NCI-H345 (cell line): ENCODE results near the gene ARHGAP8.
"Not testable (repeated sequence)": the region's sequence is repeated elsewhere in the genome, so short reads cannot be mapped to it uniquely, and the experiment has no call there.

Experiments used
- DNase-seq: peaks from one replicate; lab custom pipeline; 2025; lab: John Stamatoyannopoulos, UW

The ARHGAP8 gene

DNA sequence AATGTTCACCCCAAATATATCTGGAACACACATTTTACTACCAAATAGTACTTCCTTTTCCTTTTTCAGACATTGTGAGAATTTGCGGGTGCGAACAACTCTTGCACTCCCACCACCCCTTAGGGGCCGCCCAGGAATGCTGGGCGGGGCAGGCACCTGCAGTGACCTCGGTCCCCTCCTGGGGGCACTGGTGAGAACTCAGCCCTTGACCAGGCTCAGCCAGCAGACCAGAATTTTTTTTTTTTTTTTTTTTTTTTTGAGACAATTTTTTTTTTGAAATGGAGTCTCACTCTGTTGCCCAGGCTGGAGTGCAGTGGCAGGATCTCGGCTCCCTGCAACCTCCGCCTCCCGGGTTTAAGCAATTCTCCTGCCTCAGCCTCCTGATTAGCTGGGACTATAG lies 75.8 kb downstream of the ARHGAP8 start:
- no peak for DNase-seq

DNA sequence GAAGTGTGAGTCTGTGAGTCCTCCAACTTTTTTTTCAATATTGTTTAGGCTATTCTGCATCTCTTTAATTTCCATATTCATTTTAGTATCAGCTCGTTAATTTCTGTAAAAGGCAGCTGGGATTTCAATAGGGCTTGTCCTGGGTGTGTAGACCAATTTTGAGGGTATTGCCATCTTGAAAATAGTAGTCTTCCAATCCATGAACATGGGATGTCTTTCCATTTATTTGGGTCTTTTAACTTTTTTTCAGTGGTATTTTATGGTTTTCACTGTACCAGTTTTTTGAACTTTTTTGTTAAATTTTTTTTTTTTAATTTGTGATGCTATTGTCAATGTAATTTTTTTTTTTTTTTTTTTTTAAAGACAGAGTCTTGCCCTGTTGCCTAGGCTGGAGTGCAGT lies 79.5 kb downstream of the ARHGAP8 start:
- no peak for DNase-seq

DNA sequence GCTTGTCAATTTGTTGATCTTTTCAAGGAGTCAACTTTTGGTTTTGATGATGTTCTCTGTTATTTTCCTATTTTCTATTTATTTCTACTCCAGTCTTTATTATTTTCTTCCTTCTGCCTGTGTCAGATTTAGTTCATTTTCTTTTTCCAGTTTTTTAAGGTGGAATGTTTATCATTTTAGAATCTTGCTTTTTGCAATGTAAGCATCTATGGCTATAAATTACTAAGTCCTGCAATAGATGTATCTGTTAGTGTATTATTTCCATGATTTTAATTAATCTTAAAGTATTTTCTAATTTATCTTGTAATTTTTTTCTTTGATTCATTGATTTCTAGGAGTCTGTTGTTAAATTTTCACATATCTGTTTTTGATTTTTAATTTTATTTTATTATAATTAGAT lies 81.7 kb downstream of the ARHGAP8 start:
- no peak for DNase-seq

DNA sequence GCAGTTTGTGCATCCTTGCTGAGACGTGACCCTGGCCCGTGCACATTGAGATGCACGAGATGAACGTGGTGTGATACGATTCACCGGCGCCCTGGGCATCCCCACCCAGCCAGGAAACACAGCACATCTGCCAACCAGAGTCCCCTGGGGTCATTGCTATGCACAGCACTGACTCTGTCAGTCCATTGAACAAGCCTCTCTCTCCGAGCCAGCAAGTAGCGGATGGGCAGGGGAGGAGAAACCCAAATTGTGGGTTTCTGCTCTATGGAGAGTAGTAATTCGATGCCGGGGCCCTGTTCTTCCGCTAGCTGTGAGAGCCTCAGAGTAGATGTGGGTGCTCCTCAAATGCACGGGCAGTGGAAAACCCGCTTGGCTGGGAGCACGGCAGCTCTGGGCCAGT lies 85.1 kb downstream of the ARHGAP8 start:
- no peak for DNase-seq

DNA sequence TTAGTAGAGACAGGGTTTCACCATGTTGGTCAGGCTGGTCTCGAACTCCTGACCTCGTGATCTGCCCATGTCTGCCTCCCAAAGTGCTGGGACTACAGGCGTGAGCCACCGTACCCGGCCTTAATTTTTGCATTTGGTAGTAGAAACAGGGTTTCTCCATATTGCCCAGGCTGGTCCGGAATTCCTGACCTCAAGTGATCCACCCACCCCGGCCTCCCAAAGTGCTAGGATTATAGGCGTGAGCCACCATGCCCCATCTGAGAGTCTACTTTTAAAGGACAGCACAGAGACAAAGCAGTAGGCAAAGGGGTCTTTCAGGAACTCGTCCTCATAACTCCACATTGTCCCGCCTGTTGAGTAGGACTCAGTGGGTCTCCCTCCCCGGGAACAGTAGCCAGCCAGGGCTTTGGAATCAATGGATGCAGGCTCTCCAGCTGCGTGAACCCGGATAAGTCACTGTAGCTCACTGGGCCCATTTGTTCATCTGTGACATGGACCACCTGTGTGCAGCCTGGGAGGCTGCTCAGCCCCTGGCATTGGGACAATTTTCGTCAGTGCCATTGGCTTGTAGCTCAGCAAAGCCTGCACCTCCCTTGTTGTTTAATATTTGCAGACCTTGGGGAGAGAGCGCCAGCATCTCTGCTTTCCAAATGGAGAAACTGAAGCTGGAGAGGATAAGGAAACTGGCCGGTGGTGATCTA lies 86.1 kb downstream of the ARHGAP8 start:
- no peak for DNase-seq

DNA sequence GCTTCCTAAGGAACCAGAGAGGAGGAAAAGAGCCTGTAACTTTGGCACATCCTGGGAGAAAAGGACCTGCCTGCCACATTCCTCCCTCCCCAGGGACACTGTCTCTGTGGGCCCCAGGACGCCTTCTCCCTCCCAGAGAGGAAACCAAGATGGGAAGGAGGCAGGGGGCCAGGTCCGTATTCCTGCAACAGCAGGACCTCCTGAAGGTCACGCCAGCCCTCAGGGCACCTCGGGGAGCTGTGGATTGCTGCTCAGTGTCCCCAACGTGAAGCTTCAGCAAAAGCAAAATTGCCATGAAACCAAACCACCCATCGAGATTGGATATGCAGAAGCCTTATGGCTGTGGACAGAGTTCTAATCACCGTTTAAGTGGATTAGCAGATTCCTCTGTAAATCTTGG lies 86.7 kb downstream of the ARHGAP8 start:
- no peak for DNase-seq

DNA sequence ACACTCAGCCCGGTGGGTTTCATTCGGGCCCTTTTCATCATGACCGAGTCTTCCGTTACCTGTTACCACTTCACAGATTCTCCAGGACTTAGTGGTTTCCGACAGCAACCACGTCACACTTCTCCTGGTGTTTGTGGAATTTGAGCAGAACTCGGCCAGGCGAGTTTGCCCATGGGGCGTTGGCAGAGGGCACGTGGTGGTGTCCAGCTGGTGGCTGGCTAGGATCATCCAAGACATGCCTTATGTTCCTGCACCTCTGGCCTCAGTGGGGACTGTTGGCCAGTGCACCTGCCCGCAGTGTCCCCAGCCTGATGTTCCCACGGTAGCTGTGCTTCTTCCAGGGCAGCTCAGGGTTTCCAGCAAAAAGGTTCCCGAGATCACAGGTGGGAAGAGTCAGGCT lies 87.3 kb downstream of the ARHGAP8 start:
- DNase-seq: no peak

DNA sequence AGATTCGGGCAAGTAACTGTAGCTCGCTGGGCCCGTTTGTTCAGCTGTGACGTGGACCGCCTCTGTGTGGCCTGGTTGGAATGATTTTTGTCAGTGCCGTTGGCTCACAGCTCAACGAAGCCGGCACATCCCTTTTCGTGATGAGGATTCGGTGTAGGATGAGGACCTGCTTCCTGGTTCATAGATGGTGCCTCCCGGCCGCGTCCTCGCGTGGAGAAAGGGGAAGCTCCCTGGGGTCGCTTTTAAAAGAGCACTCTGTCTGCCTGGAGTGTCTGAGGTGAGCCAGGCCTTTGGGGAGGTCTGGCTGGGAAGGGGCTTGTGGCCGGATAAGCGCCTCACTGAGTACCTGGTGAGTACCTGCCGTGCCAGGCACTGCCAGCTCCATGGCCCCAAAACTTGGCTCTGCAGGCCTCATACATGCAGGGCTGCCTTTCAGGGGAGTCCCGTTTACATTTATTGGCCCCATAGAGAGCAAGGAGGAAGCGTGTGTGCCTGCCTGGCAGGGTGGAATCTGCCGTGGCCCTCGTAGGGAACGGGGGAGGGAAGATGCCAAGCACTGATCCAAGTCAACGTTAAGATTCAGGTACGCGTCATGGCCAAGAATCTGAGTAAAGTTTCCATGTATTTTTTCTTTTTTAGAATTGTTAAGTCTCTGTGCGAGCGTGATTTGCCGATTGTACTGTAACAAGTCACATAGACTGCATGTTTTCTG lies 88.4 kb downstream of the ARHGAP8 start:
- no peak for DNase-seq

DNA sequence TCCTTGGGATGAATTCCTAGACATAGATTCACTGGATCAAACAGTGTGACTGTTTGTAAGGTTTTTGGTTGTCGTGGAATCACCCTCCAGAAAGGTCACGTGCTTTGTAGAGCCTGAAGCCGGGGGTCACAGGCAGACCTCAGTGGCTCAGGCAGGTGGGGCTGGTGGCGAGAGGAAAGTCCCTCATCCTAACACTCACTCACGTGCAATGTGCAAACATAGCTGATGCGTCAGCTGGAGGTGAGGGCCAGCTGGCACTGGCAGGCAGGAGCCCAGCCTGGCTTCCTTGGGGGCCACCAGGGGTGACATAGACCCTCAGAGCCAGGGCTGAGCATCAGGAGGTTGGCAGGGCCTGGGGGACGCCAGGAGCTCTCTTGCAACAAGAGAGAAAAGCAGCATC lies 90.0 kb downstream of the ARHGAP8 start:
- no peak for DNase-seq

DNA sequence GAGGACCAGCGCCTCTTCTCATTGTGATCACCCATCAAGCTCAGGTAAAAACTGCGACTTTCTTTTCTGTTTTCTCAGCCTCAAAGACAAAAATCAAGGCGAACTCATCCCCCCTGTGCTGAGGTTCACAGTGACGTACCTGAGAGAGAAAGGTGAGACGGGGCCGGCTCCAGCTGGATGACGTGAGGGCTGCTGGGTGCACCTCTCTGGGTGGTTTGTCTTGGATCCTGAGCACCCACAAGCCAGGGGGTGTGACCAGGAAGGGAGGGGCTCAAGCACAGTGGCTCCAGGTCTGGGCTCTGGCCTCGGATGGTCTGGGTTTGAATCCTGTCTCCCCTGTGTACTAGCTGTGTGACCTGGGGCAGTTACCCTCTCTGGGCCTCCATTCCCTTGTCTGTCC lies 92.8 kb downstream of the ARHGAP8 start:
- no peak for DNase-seq

DNA sequence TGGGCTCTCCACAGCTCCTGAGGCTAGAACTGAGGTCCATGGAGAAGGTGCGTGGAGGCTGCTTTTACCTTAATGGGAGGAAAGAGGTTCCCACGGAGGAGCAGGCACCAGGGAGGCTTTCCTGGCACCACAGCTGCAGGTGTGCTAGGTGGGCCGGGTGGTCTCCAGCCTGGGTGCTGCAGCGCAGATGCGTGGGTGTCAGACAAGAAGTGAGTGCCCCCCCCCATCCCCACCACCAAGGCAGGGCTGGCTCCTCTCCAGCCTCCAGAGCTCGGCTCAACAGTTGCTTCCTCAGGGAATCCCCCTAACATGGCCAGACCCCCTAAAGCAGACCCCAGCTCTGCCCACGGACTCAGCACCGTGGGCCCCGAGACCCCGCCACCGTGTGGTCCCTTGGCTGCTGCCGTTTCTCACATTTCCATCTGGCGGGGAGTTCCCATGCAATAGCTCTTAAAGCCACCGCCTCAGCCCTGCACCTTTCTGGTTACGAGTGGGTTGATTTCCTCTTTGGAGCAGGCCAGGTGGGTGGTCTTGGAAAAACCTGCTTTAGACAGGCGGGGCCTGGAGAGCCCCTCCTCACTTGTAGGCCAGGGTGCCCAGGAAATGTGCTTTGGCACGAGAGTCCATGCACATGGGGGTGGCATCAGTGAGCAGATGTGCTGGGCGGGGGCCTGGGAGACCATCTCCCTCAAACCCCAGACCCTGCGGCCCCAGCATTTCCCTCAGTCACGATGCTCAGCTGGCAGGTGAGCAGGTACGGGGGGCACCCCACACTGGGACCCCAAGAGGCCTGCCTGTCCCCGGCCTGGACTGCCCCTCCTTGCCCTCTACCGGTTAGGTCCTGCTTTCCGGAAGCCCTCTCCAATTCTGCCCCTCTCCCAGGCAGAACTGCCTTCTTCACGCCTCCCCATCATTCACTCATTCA lies 93.7 kb downstream of the ARHGAP8 start:
- DNase-seq: no peak

DNA sequence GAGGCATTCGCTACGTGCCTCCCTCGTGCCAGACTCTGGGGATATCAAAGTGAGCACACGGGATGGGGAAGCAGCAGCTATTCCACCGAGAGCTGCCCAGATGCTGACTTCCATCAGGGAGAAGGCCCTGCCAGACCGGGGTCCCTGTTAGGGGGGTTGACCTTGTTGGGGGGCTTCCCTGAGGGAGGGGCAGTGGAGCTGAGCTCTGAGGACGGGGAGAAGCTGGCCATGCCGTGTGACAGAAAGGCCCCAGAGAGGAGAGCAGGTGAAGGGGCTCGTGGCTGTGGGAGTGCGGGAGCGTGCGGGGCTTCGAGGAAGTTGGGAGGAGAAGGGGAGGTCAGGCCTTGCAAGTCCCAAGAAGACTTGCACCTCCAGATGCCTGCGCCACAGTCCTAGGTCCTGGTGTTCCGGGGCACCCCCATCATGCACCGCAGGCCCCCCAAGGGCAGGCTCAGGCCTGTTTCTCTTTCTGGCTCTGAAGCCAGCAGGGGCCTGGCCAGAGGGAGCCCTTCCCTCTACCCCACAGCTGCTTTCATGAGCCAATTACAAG lies 94.4 kb downstream of the ARHGAP8 start:
- no peak for DNase-seq

DNA sequence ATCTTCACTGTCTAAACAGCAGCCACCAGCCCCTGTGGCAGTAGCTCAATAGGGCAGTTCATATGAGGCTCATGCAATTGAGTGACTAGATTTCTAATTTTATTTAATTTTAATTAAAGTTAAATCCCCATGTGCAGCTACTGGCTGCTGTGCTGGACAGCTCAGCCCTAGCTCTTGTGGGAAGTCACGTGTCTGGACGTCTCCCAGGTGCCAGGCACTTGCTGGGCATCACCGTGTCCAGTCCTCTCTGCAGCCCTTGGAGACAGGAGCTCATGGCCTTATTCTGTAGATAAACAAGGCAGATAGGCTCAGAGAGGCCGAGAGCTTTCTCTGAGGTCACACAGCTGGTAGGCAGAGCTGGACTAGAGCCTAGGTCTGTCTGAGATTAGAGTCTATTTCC lies 95.0 kb downstream of the ARHGAP8 start:
- no peak for DNase-seq

DNA sequence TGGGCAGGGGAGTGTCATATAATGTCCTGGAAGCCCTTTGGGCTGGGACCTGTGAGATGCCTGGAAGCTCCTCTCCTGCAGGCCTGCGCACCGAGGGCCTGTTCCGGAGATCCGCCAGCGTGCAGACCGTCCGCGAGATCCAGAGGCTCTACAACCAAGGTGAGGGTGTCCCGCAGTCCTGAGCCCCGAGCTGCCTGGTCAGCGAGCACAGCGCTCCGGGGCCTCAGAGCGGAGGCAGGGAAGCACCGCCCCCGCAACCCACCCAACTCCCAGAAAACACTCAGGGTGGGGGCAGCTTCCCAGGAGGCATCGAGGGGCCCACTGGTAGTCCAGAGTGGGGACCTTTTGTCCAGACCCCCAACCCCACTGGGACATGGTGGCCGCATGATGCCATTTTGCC lies 95.5 kb downstream of the ARHGAP8 start:
- no peak for DNase-seq

DNA sequence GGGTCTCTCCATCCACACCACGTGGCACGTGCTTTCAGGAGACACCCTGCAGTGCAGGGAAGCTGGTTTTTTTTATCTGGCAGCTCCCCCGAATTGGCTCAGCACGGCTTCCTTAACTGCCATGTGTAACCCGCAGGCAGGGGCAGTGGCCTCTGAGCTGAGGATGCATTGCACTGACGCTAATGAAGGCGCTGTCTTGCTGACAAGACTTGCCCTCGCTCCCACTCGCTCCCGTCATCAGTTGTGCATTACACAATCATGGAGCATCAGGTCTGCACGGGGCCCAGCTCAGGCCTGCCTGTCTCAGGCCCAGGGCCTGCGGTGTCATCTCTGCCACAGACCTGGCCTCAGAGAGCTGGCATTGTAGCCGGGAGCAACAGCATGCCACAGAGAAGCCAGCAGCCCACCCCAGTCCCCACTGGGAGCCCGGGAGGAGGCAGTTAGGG lies 95.9 kb downstream of the ARHGAP8 start:
- no peak for DNase-seq

DNA sequence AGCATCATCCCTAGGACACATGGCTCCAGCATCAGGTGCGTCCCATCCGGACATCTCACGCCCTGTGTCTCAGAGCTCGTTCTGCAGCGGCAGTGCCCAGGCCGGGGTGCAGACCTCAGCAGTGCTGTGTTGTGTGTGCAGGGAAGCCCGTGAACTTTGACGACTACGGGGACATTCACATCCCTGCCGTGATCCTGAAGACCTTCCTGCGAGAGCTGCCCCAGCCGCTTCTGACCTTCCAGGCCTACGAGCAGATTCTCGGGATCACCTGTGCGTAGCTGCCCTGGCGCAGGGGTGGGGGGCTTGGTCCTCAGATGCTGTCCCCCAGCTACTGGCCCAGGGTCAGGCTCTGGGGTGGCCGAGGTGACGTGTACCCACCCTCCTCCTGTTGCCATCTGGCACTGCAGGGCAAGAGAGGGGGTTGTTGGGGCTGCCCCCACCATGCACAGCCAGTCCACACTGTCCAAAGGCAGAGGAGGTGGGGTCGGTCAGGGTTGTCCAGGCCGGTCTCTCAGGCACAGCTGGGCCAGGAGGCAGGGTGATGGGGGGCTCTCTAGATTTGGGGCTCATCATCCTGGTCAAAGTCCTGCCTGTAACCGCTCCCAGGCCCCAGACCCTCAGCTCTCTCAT lies 96.5 kb downstream of the ARHGAP8 start:
- DNase-seq: no peak

DNA sequence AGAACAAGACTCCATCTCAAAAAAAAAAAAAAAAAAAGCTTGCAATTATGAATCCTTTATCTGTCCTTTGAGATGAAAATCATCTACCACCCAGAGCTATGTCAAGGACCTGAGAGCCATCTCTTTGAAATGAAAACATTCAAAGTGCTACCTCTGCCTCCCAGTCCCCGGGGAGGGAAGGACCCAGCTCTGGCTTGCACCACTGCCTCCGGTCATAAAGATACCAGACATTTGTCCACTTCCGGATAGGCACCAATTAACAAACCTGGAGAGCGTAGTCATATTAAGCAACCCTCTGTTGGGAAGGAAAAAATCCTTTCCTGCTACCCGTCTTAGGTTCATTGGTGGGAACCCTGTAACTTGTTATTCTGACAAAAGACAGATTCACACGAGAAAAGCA lies 98.6 kb downstream of the ARHGAP8 start:
- DNase-seq: no peak

DNA sequence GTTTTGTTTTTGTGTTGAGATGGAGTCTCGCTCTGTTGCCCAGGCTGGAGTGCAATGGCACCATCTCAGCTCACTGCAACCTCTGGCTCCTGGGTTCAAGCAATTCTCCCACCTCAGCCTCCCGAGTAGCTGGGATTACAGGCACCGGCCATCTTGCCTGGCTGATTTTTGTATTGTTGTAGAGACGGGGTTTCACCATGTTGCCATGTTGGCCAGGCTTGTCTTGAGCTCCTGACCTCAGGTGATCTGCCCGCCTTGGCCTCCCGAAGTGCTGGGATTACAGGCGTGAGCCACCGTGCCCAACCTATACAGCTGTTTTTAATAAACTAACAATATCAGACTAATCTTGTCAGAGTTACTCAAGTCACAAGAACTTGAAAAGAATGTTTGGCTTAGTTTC lies 102.3 kb downstream of the ARHGAP8 start:
- DNase-seq: not testable (repeated sequence)

DNA sequence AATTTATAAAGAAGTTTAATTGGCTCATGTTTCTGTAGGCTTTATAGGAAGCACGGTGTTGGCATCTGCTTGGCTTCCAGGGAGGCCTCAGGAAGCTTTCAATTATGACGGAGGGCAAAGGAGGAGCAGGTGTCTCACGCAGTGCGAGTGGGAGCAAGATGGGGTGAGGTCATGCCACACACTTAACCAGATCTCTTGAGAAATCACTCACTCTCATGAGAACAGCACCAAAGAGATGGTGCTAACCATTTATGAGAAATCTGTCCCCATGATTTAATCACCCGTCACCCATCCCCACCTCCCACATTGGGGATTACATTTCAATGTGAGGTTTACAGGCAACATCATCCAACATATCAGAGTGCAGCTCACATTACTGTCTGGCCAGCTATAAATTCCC lies 103.5 kb downstream of the ARHGAP8 start:
- no peak for DNase-seq

DNA sequence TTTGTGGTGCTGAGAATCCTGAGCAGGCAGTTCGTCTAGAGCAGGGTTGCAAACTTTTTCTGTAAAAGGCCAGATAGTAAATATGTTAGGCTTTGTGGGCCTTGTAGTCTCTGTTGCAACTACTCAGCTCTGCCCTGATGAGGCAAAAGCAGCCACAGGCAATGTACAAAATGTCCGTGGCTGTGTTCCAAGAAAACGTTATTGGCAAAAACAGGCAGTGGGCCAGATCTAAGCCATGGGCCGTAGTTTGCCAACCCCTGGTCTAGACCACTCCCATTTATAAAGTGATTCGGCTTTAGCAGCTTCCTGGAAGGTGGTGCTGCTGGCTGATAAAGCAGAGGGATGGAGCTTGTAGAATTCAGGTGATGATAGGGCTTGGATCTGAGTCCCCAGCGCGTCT lies 106.4 kb downstream of the ARHGAP8 start:
- DNase-seq: not testable (repeated sequence)

DNA sequence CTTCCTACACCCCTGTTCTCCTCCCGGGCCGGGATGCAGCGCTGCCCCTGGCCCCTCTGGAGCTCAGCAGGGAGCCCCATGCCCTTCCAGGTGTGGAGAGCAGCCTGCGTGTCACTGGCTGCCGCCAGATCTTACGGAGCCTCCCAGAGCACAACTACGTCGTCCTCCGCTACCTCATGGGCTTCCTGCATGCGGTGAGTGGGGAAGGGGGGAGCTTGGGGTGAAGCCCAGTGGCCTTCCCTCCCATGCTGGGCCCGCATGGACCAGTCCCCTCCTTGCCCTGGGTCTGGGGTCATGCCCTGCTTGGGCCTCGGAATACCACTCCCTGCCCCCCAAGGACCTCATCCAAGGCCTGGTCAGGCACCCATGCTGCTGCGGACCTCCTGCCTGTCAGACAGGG lies 107.3 kb downstream of the ARHGAP8 start:
- no peak for DNase-seq

DNA sequence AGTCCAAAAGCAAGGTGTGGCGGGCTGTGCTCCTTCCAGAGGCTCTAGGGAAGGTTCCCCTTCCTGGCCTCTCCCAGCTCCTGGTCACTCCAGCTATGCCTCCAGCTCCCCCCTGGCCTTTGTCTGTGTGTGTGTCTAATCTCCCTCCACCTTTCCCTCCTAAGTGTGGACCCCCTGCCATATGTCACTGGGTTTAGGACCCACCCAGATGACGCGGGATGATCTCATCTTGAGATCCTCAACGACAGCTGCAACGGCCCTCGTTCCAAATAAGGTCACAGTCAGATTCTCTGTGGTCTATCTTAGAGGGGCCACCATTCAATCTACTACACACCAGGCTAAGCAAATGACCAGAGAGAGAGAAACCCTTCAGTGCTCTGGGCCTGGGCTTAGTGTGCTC lies 107.9 kb downstream of the ARHGAP8 start:
- DNase-seq: no peak
